Spinal cord (tissue), 10 donors: ENCODE data around the gene GID4. TPM values are rescaled to one million over a fixed set of nuclear protein-coding genes. Genes with fewer than 3 reads are reported as not detected.

Experiments used
- DNase-seq, 6 donors: peaks; one replicate each; pipeline versions ENCODE4 v3.0.0 to v3.0.0-alpha.2; 2013 to 2015; ENCODE audit warnings: low spot score in 6 of 6, low read depth in 4 of 6
- H3K27ac ChIP-seq: one replicate; pipeline ENCODE4 v1.5.1; 2013; ENCODE audit warnings: low read depth, low read length, control low read depth
- H3K27me3 ChIP-seq: one replicate; pipeline ENCODE4 v1.6.1; 2013; ENCODE audit warnings: low read length; ENCODE audit not compliant: control insufficient read depth, insufficient read depth
- H3K36me3 ChIP-seq: one replicate; pipeline ENCODE4 v1.6.1; 2013; ENCODE audit warnings: low read length; ENCODE audit not compliant: control insufficient read depth, insufficient read depth
- H3K4me1 ChIP-seq: one replicate; pipeline ENCODE4 v1.6.1; 2013; ENCODE audit warnings: low read length; ENCODE audit not compliant: control insufficient read depth, insufficient read depth
- H3K4me3 ChIP-seq: one replicate; pipeline ENCODE4 v1.5.1; 2013; ENCODE audit warnings: low read depth, low read length, control low read depth
- H3K9me3 ChIP-seq: one replicate; pipeline ENCODE4 v1.6.1; 2013; ENCODE audit warnings: low read length; ENCODE audit not compliant: control insufficient read depth, insufficient read depth
- WGBS: methylation state at CpG from one replicate; pipeline ENCODE4 v1.1.5; 2013; ENCODE audit warnings: missing lambda C conversion rate; ENCODE audit not compliant: insufficient coverage; 5-methylcytosine and 5-hydroxymethylcytosine counted together
- polyA plus RNA-seq, 2 donors: library from polyadenylated mRNA; unstranded; fragments of 120-200 nt; gene quantifications; one replicate each; pipeline ENCODE4 v1.2.1, GENCODE V29; 2013; ENCODE audit not compliant: insufficient read length in 2 of 2
- total RNA-seq, 2 donors: library from RNA; depleted of rRNA in 1 of 2; stranded (reverse); fragments of 120-200 nt in 1 of 2; fragments of >200 nt in 1 of 2; gene quantifications; one replicate each; pipeline versions ENCODE4 v1.2.3 to v1.2.4, GENCODE V29; 2013 to 2014
- donor health status: healthy.

Gene GID4
- total and polyA plus RNA-seq, 4 donors, result 8.0 to 13.9 (median 11.0) TPM

- no peak overlapping the region for H3K4me3 ChIP-seq
- H3K27ac ChIP-seq, result no peak overlapping the region
- WGBS, result no CpG with 5 or more reads among the region's 6 CpGs
- H3K36me3 ChIP-seq, result peaks cover 71% of the 10 kb centered on the region
- DNase-seq, result no peak
- no peaks in the 10 kb centered on the region for H3K27me3 ChIP-seq
- peaks cover 13% of the 10 kb centered on the region for H3K4me1 ChIP-seq
- H3K9me3 ChIP-seq, result no peaks in the 10 kb centered on the region
Observed at GRCh38 chr17:18105595-18105994, 66.4 kb downstream of the GID4 start.

GRCh38 chr17:18106211-18106610 lies 67.0 kb downstream of the GID4 start:
- DNase-seq, result no peak
- no peaks in the 10 kb centered on the region for H3K27me3 ChIP-seq
- 95% methylated on average over 3 of the region's 9 CpGs for WGBS
- H3K27ac ChIP-seq, result no peak overlapping the region
- no peaks in the 10 kb centered on the region for H3K9me3 ChIP-seq
- no peak overlapping the region for H3K4me3 ChIP-seq
- peaks cover 66% of the 10 kb centered on the region for H3K36me3 ChIP-seq
- H3K4me1 ChIP-seq, result peaks cover 13% of the 10 kb centered on the region

GRCh38 chr17:18107061-18107790 lies 68.0 kb downstream of the GID4 start:
- Histone ChIP-seq H3K27ac (no peak overlapping the region), H3K36me3 (peaks cover 56% of the 10 kb centered on the region), H3K4me1 (peaks cover 13% of the 10 kb centered on the region), H3K9me3 (no peaks in the 10 kb centered on the region), H3K27me3 (no peaks in the 10 kb centered on the region), H3K4me3 (no peak overlapping the region)
- 83% methylated on average over 8 of the region's 14 CpGs for WGBS
- peak in 2 of 6 donors; percentile 15 to 46 for DNase-seq

GRCh38 chr17:18107971-18108370 lies 68.8 kb downstream of the GID4 start:
- peaks cover 52% of the 10 kb centered on the region for H3K36me3 ChIP-seq
- H3K9me3 ChIP-seq, result no peaks in the 10 kb centered on the region
- no peak overlapping the region for H3K4me3 ChIP-seq
- no peak overlapping the region for H3K27ac ChIP-seq
- H3K4me1 ChIP-seq, result peaks cover 13% of the 10 kb centered on the region
- WGBS, result 68% methylated on average over 6 of the region's 6 CpGs
- H3K27me3 ChIP-seq, result no peaks in the 10 kb centered on the region
- no peak for DNase-seq

- H3K27me3 ChIP-seq, result no peaks in the 10 kb centered on the region
- H3K4me1 ChIP-seq, result peaks cover 13% of the 10 kb centered on the region
- H3K36me3 ChIP-seq, result peaks cover 45% of the 10 kb centered on the region
- DNase-seq, result peak in 2 of 6 donors; percentile 22 to 27
- 54% methylated on average over 13 of the region's 17 CpGs for WGBS
- H3K4me3 ChIP-seq, result no peak within 1 kb of the TSS
- H3K27ac ChIP-seq, result no peak within 1 kb of the TSS
- no peaks in the 10 kb centered on the region for H3K9me3 ChIP-seq
Observed at GRCh38 chr17:18108401-18109312, 69.4 kb downstream of the GID4 start, which contains the start of gene MYO15A. Gene MYO15A, plus strand, starts transcription at chr17:18108756. Its CDS starts 10,045 bp downstream, at chr17:18118801.

- 76% methylated on average over 8 of the region's 10 CpGs for WGBS
- peaks cover 31% of the 10 kb centered on the region for H3K36me3 ChIP-seq
- no peaks in the 10 kb centered on the region for H3K27me3 ChIP-seq
- no peak overlapping the region for H3K4me3 ChIP-seq
- no peak for DNase-seq
- H3K4me1 ChIP-seq, result peaks cover 13% of the 10 kb centered on the region
- no peak overlapping the region for H3K27ac ChIP-seq
- no peaks in the 10 kb centered on the region for H3K9me3 ChIP-seq
Observed at GRCh38 chr17:18109935-18110485, 70.8 kb downstream of the GID4 start.

GRCh38 chr17:18110636-18111145 lies 71.5 kb downstream of the GID4 start:
- Histone ChIP-seq H3K9me3 (no peaks in the 10 kb centered on the region), H3K36me3 (peaks cover 24% of the 10 kb centered on the region), H3K4me3 (no peak overlapping the region), H3K27me3 (no peaks in the 10 kb centered on the region), H3K27ac (no peak overlapping the region), H3K4me1 (peaks cover 13% of the 10 kb centered on the region)
- DNase-seq, result no peak
- WGBS, result 85% methylated on average over 4 of the region's 4 CpGs

- no peaks in the 10 kb centered on the region for H3K27me3 ChIP-seq
- H3K4me3 ChIP-seq, result no peak overlapping the region
- no peaks in the 10 kb centered on the region for H3K9me3 ChIP-seq
- DNase-seq, result no peak
- H3K36me3 ChIP-seq, result peaks cover 17% of the 10 kb centered on the region
- no peak overlapping the region for H3K27ac ChIP-seq
- 88% methylated on average over 5 of the region's 6 CpGs for WGBS
- peaks cover 13% of the 10 kb centered on the region for H3K4me1 ChIP-seq
Observed at GRCh38 chr17:18111330-18111971, 72.2 kb downstream of the GID4 start.

- WGBS, result 74% methylated on average over 7 of the region's 7 CpGs
- no peak for DNase-seq
- Histone ChIP-seq H3K27me3 (no peaks in the 10 kb centered on the region), H3K4me1 (peaks cover 5% of the 10 kb centered on the region), H3K27ac (no peak overlapping the region), H3K36me3 (peaks cover 4% of the 10 kb centered on the region), H3K4me3 (no peak overlapping the region), H3K9me3 (no peaks in the 10 kb centered on the region)
Observed at GRCh38 chr17:18115517-18115916, 76.3 kb downstream of the GID4 start.
